Right forelimb (tissue), 1 donor: Measurements from ENCODE around the gene PAK4.
"Not testable (repeated sequence)": the region's sequence is repeated elsewhere in the genome, so short reads cannot be mapped to it uniquely, and the experiment has no call there.

Source experiments
- DNase-seq: peaks from one replicate; pipeline ENCODE4 v3.0.0-alpha.2; 2018

Gene PAK4

GRCh38 chr19:39130337-39131254 is 5.0 kb downstream of the PAK4 start:
- DNase-seq = peak; percentile 68

- DNase-seq = peak; percentile 74
Measured at GRCh38 chr19:39131255-39131755, 5.7 kb downstream of the PAK4 start.

GRCh38 chr19:39132344-39132969 is 6.9 kb downstream of the PAK4 start:
- no peak for DNase-seq

GRCh38 chr19:39133431-39134270 is 8.1 kb downstream of the PAK4 start:
- DNase-seq = no peak

GRCh38 chr19:39135701-39136100 is 10.1 kb downstream of the PAK4 start:
- DNase-seq = no peak

GRCh38 chr19:39136225-39136940 is 10.8 kb downstream of the PAK4 start:
- DNase-seq = no peak

GRCh38 chr19:39137131-39137530 is 11.5 kb downstream of the PAK4 start:
- no peak for DNase-seq

- no peak for DNase-seq
Measured at GRCh38 chr19:39138221-39139211, 12.9 kb downstream of the PAK4 start.

- no peak for DNase-seq
Measured at GRCh38 chr19:39139305-39139874, 13.8 kb downstream of the PAK4 start.

- DNase-seq = no peak
Measured at GRCh38 chr19:39139971-39140453, 14.4 kb downstream of the PAK4 start.

GRCh38 chr19:39140594-39140993 is 15.0 kb downstream of the PAK4 start:
- no peak for DNase-seq

GRCh38 chr19:39141929-39142328 is 16.3 kb downstream of the PAK4 start:
- DNase-seq = no peak

GRCh38 chr19:39142630-39143029 is 17.0 kb downstream of the PAK4 start:
- no peak for DNase-seq

- DNase-seq = not testable (repeated sequence)
Measured at GRCh38 chr19:39143757-39144289, 18.2 kb downstream of the PAK4 start.

- DNase-seq = no peak
Measured at GRCh38 chr19:39144290-39145071, 18.9 kb downstream of the PAK4 start.

- DNase-seq = no peak
Measured at GRCh38 chr19:39145180-39145953, 19.8 kb downstream of the PAK4 start.

GRCh38 chr19:39146091-39146490 is 20.5 kb downstream of the PAK4 start:
- no peak for DNase-seq

- DNase-seq = no peak
Measured at GRCh38 chr19:39146686-39147450, 21.3 kb downstream of the PAK4 start.
